OCI-LY3 (cell line): ENCODE measurements around the gene HSD11B1L.

Experiments used
- CTCF ChIP-seq: fragments of 200-600, 300-600 bp; sonication (generic); IDR thresholded peaks from 2 replicates; pipeline ENCODE4 v1.5.1; 2014; ENCODE audit warnings: antibody characterized with exemption, low read length, low read depth
- EZH2phosphoT487 ChIP-seq: fragments of 200-600 bp; shearing (Covaris generic); IDR thresholded peaks from 2 replicates; pipeline ENCODE4 v1.6.1; 2018; ENCODE audit warnings: antibody characterized with exemption, mixed run types, low read depth

- TF ChIP-seq CTCF (no peak), EZH2phosphoT487 (no peak)
Measured at GRCh38 chr19:5665781-5666513, 14.9 kb upstream of the HSD11B1L start.
